GM03348 (cell line): ENCODE data around the gene EEIG2.

ENCODE experiments used
- DNase-seq: peaks from one replicate; pipeline ENCODE4 v3.0.0; 2012; ENCODE audit warnings: low spot score

EEIG2 gene

GRCh38 chr1:108551137-108551862 is 8.6 kb upstream of the EEIG2 start:
- DNase-seq: no peak

DNA sequence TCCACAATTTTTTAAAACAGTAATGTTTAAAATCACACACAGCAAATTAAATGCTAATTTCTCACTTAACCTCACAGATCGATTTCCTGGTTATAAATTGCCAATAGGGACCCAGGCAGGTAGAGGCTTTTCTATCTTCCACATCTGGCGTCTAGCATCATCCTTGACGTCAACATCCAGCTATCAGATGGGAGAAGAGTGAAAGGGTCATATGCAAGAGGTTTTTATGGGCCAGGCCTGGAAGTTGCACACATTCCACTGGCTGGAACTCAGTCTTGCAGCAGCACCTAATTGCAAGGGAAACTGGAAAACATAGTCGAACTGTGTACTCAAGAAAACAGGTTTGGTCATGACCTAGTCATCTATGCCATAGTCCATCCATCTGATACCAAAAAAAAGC is 6.0 kb upstream of the EEIG2 start:
- DNase-seq: no peak

DNA sequence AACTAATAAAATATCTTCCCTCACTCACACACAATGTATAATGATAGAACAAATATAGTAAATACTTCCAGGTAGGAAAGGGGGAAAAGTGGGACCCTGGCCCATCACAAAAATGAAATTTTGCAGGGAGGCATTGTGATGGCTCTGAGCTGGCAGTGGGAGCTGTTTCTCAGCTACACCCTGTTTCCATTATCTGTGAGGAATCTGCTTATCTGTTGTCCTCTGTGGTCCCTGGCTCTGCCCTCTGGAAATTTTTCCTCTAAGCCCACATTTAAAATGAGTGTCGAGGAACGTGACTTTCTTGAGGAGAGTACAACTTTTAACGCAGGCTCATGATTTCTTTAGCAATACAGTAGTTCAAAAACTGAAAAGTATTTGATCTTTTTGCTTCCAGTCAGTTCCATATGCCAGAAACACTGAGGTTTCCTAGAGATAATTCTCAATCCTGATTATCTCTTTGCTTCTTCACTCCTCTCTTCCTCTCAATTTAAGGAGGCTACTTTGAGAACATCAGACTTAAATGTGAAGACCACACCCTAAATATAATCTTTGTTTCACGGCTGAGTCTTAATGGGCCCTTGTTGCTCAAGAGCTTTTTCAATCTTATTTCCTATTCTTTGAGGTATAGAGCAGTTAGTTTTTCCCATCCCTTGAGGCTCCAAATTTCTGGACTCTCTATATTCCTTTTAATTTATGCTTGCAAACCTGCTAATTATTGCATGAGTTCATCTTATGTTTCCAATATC is 5.0 kb upstream of the EEIG2 start:
- DNase-seq: no peak

DNA sequence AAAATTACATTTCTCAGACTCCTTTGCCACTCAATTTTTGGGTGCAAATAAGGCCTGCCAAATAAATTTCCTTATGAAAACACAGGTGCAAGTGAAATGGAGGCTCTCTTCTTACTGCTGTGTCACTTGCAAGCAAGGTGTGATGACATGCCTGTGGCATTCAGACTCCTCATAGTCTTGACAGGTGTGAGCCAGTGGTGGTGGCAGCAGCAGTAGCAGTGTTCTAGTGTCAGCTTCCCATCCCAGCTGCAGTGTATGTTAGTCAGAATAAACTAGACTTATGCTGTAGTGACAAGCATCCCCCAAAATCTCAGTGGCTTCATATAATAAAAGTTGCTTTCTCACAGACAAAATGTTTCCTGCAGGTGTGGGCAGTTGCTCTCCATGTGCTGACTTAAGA is 3.8 kb upstream of the EEIG2 start:
- DNase-seq: no peak

- DNase-seq: no peak
Measured at GRCh38 chr1:108556499-108556898, 3.4 kb upstream of the EEIG2 start.

GRCh38 chr1:108557296-108557695 is 2.6 kb upstream of the EEIG2 start:
- no peak for DNase-seq

DNA sequence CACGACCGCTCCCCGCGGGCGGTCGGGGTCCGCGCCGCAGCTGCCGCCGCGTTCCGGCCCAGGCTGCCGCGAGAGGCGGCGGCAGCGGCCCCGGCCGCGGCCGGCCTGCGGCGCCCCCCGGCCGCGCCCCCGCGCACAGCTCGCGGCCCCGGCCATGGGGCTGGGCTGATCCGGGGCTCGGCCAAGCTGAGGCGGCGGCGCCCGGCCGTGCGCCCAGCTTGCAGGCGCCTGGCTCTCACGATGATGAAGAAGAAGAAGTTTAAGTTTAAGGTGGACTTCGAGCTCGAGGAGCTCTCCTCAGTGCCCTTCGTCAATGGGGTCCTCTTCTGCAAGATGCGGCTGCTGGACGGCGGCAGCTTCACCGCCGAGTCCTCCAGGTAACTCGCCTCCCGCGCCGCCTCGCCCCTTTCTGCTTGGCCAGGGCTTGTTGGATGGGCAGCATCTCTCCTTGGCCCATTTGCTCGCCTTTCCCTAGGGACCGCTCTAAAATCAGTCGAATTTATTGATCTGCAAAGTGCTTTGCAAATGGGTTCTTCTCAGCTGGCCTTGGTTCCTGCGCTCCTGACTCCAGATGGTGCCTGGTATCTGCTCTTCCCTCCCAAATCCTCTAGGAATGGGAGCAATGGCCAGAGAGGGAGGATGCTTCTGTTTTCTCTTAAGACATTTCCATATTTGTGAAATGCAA is 431 bp downstream of the EEIG2 start:
- peak; percentile 27 for DNase-seq

GRCh38 chr1:108560874-108561459 is 1.1 kb downstream of the EEIG2 start:
- DNase-seq: peak; percentile 57

- no peak for DNase-seq
Measured at GRCh38 chr1:108561689-108562326, 1.9 kb downstream of the EEIG2 start.

GRCh38 chr1:108563808-108564207 is 3.9 kb downstream of the EEIG2 start:
- no peak for DNase-seq

- no peak for DNase-seq
Measured at GRCh38 chr1:108565081-108565480, 5.2 kb downstream of the EEIG2 start.

- DNase-seq: no peak
Measured at GRCh38 chr1:108565512-108565911, 5.6 kb downstream of the EEIG2 start.

DNA sequence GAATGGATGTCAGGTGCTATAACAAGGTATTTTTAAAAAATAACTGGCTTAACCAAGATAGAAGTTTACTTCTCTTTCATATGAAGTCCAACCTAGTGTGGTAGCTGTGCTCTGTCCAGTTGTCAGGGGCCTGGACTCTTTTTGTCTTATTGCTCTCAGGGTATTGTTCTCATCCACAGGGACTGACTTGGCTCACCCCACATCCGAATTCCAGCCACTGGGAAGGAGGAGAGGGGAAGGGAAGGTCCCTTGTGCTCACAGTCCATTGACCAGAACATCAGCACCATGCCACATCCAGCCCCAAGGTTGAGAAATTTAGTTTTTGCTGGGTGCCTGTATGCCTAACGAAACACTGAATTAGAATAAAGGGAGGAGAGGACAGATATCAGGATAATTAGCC is 8.7 kb downstream of the EEIG2 start:
- no peak for DNase-seq

DNA sequence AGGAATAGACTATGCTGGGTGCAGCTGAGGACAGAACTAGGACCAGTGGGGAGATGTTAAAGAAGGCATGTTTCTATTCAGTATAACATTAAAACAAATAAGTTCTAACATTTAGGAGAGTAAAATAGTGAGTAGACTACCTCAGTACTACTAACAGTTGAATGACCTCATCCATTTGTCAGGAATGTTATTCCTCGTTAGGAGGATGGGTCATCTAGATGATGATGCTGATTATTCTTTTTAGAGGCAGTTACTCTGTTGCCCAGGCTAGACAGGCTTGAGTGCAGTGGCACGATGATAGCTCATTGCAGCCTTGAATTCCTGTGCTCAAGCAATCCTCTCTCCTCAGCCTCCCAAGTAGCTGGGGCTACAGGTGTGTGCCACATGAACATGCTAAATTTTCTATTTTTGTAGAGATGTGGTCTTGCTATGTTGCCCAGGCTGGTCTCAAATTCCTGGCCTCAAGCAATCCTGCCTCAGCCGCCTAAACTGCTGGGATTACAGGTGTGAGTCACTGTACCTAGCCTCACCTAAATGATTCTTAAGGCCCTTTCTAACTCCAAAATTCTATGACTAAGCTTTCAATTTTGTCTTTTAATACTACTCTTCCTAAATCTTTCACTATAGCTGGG is 9.3 kb downstream of the EEIG2 start:
- no peak for DNase-seq

DNA sequence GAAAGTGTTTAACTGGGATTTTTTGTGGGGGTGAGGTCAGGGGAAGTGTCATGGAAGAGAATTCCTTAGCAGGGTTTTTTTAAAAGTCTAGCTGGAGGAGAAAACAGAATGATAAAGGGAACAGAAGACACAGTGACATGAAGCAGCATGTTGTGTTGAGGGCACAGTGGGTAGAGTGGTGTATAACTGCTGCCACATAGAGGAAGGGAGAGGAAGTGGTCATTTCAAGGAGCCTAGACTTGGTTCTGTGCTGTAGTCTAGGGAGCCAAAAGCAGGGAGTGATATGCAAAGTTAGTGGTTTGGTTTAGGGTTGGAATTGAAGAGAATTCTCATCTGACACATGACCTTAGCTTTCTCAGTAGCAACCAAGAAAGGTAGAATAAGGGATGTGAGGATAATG is 10.2 kb downstream of the EEIG2 start:
- peak; percentile 25 for DNase-seq

GRCh38 chr1:108570998-108571401 is 11.1 kb downstream of the EEIG2 start:
- no peak for DNase-seq

- DNase-seq: no peak
Measured at GRCh38 chr1:108572182-108572581, 12.3 kb downstream of the EEIG2 start.

- DNase-seq: no peak
Measured at GRCh38 chr1:108573183-108573582, 13.3 kb downstream of the EEIG2 start.

DNA sequence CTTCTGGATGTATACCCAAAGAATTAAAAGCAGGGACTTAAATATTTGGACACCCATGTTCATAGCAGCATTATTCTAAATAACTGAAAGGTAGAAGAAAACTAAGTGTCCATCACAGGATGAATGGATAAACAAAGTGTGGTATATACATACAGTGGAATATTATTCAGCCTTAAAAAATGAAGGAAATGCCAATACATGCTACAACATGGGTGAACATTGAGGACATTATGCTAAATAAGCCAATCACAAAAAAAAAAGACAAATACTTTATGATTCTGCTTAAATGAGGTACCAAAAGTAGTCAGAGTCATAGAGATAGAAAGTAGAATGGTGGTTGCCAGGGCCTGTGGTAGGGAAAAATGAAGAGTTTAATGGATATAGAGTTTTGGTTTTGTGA is 14.1 kb downstream of the EEIG2 start:
- DNase-seq: no peak

GRCh38 chr1:108575375-108575774 is 15.5 kb downstream of the EEIG2 start:
- DNase-seq: peak; percentile 22

DNA sequence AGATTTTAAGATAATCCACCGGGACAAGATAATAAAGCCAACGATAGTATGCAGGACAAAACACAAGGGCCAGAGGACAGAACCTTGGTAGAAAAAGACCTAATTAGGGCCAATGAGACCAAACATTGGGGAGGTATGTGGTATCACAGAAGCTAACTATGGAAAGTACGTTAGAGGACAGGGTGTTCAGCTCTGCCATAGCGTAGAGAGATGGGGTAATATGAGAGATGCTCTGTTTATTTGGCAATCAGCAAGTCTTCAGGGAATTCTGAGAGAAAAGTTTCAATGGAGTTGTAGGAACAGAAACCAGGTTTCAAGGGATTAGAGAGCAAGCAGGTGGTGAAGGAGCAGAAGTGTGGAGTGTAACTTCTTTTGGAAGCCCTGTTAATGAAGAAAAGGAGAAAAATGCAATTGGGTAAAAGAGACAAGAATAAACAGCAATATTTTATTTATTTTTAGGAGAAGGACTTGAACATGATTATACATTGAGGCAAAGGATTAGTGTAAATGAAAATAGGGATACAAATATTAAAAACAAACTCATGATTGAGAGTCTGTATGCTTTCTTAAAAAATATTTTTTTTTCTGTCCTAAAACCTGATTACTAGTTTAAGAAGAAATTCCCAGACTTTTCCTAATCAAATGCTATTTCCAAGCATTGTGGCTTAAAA is 24.0 kb downstream of the EEIG2 start:
- no peak for DNase-seq
